OCI-LY1 (cell line): ENCODE measurements around the gene MTMR1.

Experiments
- CTCF ChIP-seq: fragments of 200-600 bp; sonication (generic), shearing (Covaris generic); IDR thresholded peaks from 2 replicates; pipeline ENCODE4 v1.5.1; 2017; ENCODE audit warnings: mild to moderate bottlenecking, antibody characterized with exemption, low read length, moderate library complexity, mixed read lengths
- EZH2 ChIP-seq: fragments of 200-600 bp; sonication (generic), shearing (Covaris generic); IDR thresholded peaks from 2 replicates; pipeline ENCODE4 v1.8.0; 2017; ENCODE audit warnings: borderline replicate concordance, mixed run types, mild to moderate bottlenecking, antibody characterized with exemption, low read length, moderate library complexity, mixed read lengths

- no peak for TF ChIP-seq CTCF
- TF ChIP-seq EZH2: no peak
These were observed 28.9 kb upstream of the MTMR1 start for GRCh38 chrX:150664290-150664689.
